SU-DHL-6 (cell line): ENCODE data around the gene TNIK.

ENCODE experiments used
- H2AFZ ChIP-seq: fragments of 200-600 bp; sonication (generic); 2 replicates; pipeline ENCODE4 v1.6.1; 2014; ENCODE audit warnings: low read depth, mild to moderate bottlenecking, moderate library complexity, mixed read lengths, antibody characterized with exemption, low read length; ENCODE audit not compliant: severe bottlenecking
- H3F3A ChIP-seq: fragments of 200-600 bp; shearing (Covaris generic); 2 replicates; pipeline ENCODE4 v1.6.0; 2016; ENCODE audit warnings: antibody characterized with exemption, mild to moderate bottlenecking; ENCODE audit not compliant: insufficient read depth
- H3K27ac ChIP-seq: fragments of 200-600 bp; sonication (generic); 2 replicates; pipeline ENCODE4 v1.5.1; 2016; ENCODE audit warnings: low read depth, mild to moderate bottlenecking, low read length, moderate library complexity, mixed read lengths
- H3K27me3 ChIP-seq: fragments of 200-600 bp; sonication (generic), shearing (Covaris generic); 2 replicates; pipeline ENCODE4 v1.6.0; 2014; ENCODE audit warnings: mild to moderate bottlenecking, low read length
- H3K36me3 ChIP-seq: fragments of 200-600 bp; sonication (generic); 2 replicates; pipeline ENCODE4 v1.6.1; 2014; ENCODE audit warnings: mild to moderate bottlenecking, low read length, mixed read lengths
- H3K4me2 ChIP-seq: fragments of 300-600, 200-600 bp; shearing (Covaris generic), sonication (generic); 2 replicates; pipeline ENCODE4 v1.6.0; 2014; ENCODE audit warnings: low read length, low read depth, mild to moderate bottlenecking; ENCODE audit not compliant: poor library complexity, severe bottlenecking
- H3K4me3 ChIP-seq: fragments of 200-600 bp; sonication (generic); 2 replicates; pipeline ENCODE4 v1.5.1; 2014; ENCODE audit warnings: antibody characterized with exemption, low read length, mild to moderate bottlenecking, mixed read lengths; ENCODE audit not compliant: insufficient read depth, poor library complexity, severe bottlenecking
- H3K79me2 ChIP-seq: fragments of 200-600 bp; sonication (generic); 2 replicates; pipeline ENCODE4 v1.6.1; 2014; ENCODE audit warnings: mild to moderate bottlenecking, low read length, moderate library complexity; ENCODE audit not compliant: insufficient read depth
- H3K9ac ChIP-seq: fragments of 200-600 bp; sonication (generic); 2 replicates; pipeline ENCODE4 v1.7.0; 2014; ENCODE audit warnings: mild to moderate bottlenecking, low read length
- H3K9me2 ChIP-seq: fragments of 200-600 bp; sonication (generic); replicated peaks from 2 replicates; pipeline ENCODE4 v1.6.1; 2014; ENCODE audit warnings: low read length; ENCODE audit not compliant: insufficient read depth
- H3K9me3 ChIP-seq: fragments of 200-600 bp; sonication (generic); 2 replicates; pipeline ENCODE4 v1.6.1; 2014; ENCODE audit warnings: low read length, mixed read lengths; ENCODE audit not compliant: insufficient read depth
- H4K20me1 ChIP-seq: fragments of 200-600 bp; sonication (generic); 2 replicates; pipeline ENCODE4 v1.6.1; 2014; ENCODE audit warnings: low read depth, mild to moderate bottlenecking, antibody characterized with exemption, low read length, moderate library complexity, mixed read lengths
- CTCF ChIP-seq: fragments of 200-600 bp; sonication (generic); IDR thresholded peaks from one replicate; pipeline ENCODE4 v1.5.1; 2017; ENCODE audit warnings: antibody characterized with exemption, mild to moderate bottlenecking, low read length, moderate library complexity; ENCODE audit not compliant: insufficient read depth, poor library complexity, severe bottlenecking
- EZH2phosphoT487 ChIP-seq: fragments of 200-600 bp; sonication (generic), shearing (Covaris generic); conservative IDR thresholded peaks from 2 replicates; pipeline ENCODE4 v1.6.1; 2018; ENCODE audit warnings: mild to moderate bottlenecking, antibody characterized with exemption, low read length, moderate library complexity, mixed read lengths

TNIK gene

GRCh38 chr3:171436380-171436779 is 23.8 kb downstream of the TNIK start:
- H3K9ac ChIP-seq, result no peak overlapping the region
- H3K9me2 ChIP-seq, result no peaks in the 10 kb centered on the region
- H3K27me3 ChIP-seq, result no peaks in the 10 kb centered on the region
- no peak overlapping the region for H3K4me3 ChIP-seq
- no peak overlapping the region for H2AFZ ChIP-seq
- no peak for TF ChIP-seq EZH2phosphoT487
- TF ChIP-seq CTCF, result no peak
- H4K20me1 ChIP-seq, result no peaks in the 10 kb centered on the region
- no peaks in the 10 kb centered on the region for H3F3A ChIP-seq
- no peaks in the 10 kb centered on the region for H3K79me2 ChIP-seq
- H3K9me3 ChIP-seq, result no peaks in the 10 kb centered on the region
- no peak overlapping the region for H3K27ac ChIP-seq
- H3K36me3 ChIP-seq, result no peaks in the 10 kb centered on the region
- no peak overlapping the region for H3K4me2 ChIP-seq

GRCh38 chr3:171435757-171436156 is 24.4 kb downstream of the TNIK start:
- no peaks in the 10 kb centered on the region for H3K27me3 ChIP-seq
- H4K20me1 ChIP-seq, result no peaks in the 10 kb centered on the region; the same call in 1 of the 2 replicates
- no peaks in the 10 kb centered on the region for H3K36me3 ChIP-seq
- no peak overlapping the region for H3K9ac ChIP-seq
- TF ChIP-seq CTCF (no peak), EZH2phosphoT487 (no peak)
- no peaks in the 10 kb centered on the region for H3K9me3 ChIP-seq
- H3K27ac ChIP-seq, result no peak overlapping the region
- H3K4me2 ChIP-seq, result no peak overlapping the region
- no peaks in the 10 kb centered on the region for H3K9me2 ChIP-seq
- no peaks in the 10 kb centered on the region for H3K79me2 ChIP-seq
- H3K4me3 ChIP-seq, result no peak overlapping the region
- no peaks in the 10 kb centered on the region for H3F3A ChIP-seq
- no peak overlapping the region for H2AFZ ChIP-seq

GRCh38 chr3:171435143-171435542 is 25.1 kb downstream of the TNIK start:
- Histone ChIP-seq H3K27ac (no peak overlapping the region), H3K9me3 (no peaks in the 10 kb centered on the region), H3K27me3 (no peaks in the 10 kb centered on the region), H3K4me3 (no peak overlapping the region), H3F3A (no peaks in the 10 kb centered on the region), H3K4me2 (no peak overlapping the region), H3K9ac (no peak overlapping the region), H3K79me2 (no peaks in the 10 kb centered on the region), H3K9me2 (no peaks in the 10 kb centered on the region), H4K20me1 (no peaks in the 10 kb centered on the region; the same call in 1 of the 2 replicates), H2AFZ (no peak overlapping the region), H3K36me3 (no peaks in the 10 kb centered on the region)
- TF ChIP-seq CTCF (no peak), EZH2phosphoT487 (no peak)
